HL-60 (cell line): Measurements from ENCODE around the gene TBL1XR1.

Experiments
- DNase-seq, 2 experiments: peaks; one replicate each; pipeline ENCODE4 v3.0.0-alpha.2; 2010 to 2020; ENCODE audit warnings: low read depth in 1 of 2, low spot score in 1 of 2
- H3K27ac ChIP-seq: fragments of 250-450 bp; sonication (Bioruptor Pico); replicated peaks from 2 replicates; pipeline ENCODE4 v1.5.1; 2020; ENCODE audit warnings: mild to moderate bottlenecking, moderate library complexity
- H3K27me3 ChIP-seq: fragments of 250-450 bp; sonication (Bioruptor Pico); 2 replicates; pipeline ENCODE4 v1.5.1; 2021; ENCODE audit warnings: mild to moderate bottlenecking, moderate library complexity; ENCODE audit not compliant: insufficient read depth, poor library complexity, severe bottlenecking
- H3K4me3 ChIP-seq: replicated peaks from 2 replicates; pipeline ENCODE4 v1.5.1; 2011; ENCODE audit warnings: mild to moderate bottlenecking, control low read depth, low read length; ENCODE audit not compliant: insufficient read depth
- CTCF ChIP-seq: IDR thresholded peaks from one replicate; pipeline ENCODE4 v1.5.1; 2011; ENCODE audit warnings: low read length, control low read depth, inconsistent platforms; ENCODE audit not compliant: insufficient read depth
- GABPA ChIP-seq: IDR thresholded peaks from 2 replicates; pipeline ENCODE4 v1.6.1; 2012; ENCODE audit warnings: low read depth
- POLR2AphosphoS5 ChIP-seq: IDR thresholded peaks from 2 replicates; pipeline ENCODE4 v1.6.1; 2012; ENCODE audit warnings: low read depth
- REST ChIP-seq: IDR thresholded peaks from 2 replicates; pipeline ENCODE4 v1.6.1; 2012; ENCODE audit warnings: low read depth; ENCODE audit not compliant: insufficient replicate concordance
- SPI1 ChIP-seq: IDR thresholded peaks from 2 replicates; pipeline ENCODE4 v1.6.1; 2012; ENCODE audit warnings: low read depth, mild to moderate bottlenecking, borderline replicate concordance

TBL1XR1 gene

GRCh38 chr3:176994891-176995781, 202.1 kb downstream of the TBL1XR1 start:
- no peak overlapping the region for H3K27ac ChIP-seq
- no peak overlapping the region for H3K4me3 ChIP-seq
- DNase-seq: no peak
- TF ChIP-seq SPI1 (no peak), POLR2AphosphoS5 (no peak), GABPA (no peak), REST (no peak), CTCF (no peak)
- H3K27me3 ChIP-seq: no peaks in the 10 kb centered on the region

- H3K27ac ChIP-seq: no peak overlapping the region
- no peaks in the 10 kb centered on the region for H3K27me3 ChIP-seq
- no peak for DNase-seq
- TF ChIP-seq POLR2AphosphoS5: no peak
- no peak for TF ChIP-seq GABPA
- no peak for TF ChIP-seq SPI1
- no peak for TF ChIP-seq CTCF
- TF ChIP-seq REST: no peak
- H3K4me3 ChIP-seq: no peak overlapping the region
Measured at GRCh38 chr3:176994393-176994792, 202.9 kb downstream of the TBL1XR1 start.

- Histone ChIP-seq H3K27me3 (no peaks in the 10 kb centered on the region), H3K27ac (no peak overlapping the region), H3K4me3 (no peak overlapping the region)
- no peak for TF ChIP-seq CTCF
- no peak for TF ChIP-seq POLR2AphosphoS5
- no peak for TF ChIP-seq SPI1
- no peak for TF ChIP-seq REST
- TF ChIP-seq GABPA: no peak
- DNase-seq: no peak
Measured at GRCh38 chr3:176992978-176993377, 204.3 kb downstream of the TBL1XR1 start.
